PC-9 (cell line): ENCODE results near the gene LZTS2. TPM values are rescaled to one million over a fixed set of nuclear protein-coding genes. Genes with fewer than 3 reads are reported as not detected.

Experiments
- BruUV-seq: library from RNA; stranded (reverse); fragments of 400-500 nt; replicated peaks from 2 replicates; lab custom pipeline; 2021; lab: Mats Ljungman, UMichigan
- CTCF ChIA-PET: fragments of 300-600 bp; sonication (Branson Sonifier 250); formaldehyde crosslinking; loops from one replicate; lab custom pipeline; 2022; ENCODE audit warnings: antibody characterized with exemption; lab: Charles Lee
- POLR2A ChIA-PET: fragments of 300-600 bp; sonication (Branson Sonifier 250); formaldehyde crosslinking; loops from one replicate; lab custom pipeline; 2022; ENCODE audit warnings: antibody characterized with exemption; ENCODE audit not compliant: unreplicated experiment; lab: Charles Lee
- DNase-seq, 2 experiments: peaks; one replicate each; pipeline versions ENCODE4 v3.0.0 to v3.0.0-alpha.2; 2015 to 2022; ENCODE audit warnings: mixed read lengths in 1 of 2
- H2AFZ ChIP-seq: fragments of 200-600 bp; sonication (generic); 2 replicates; pipeline ENCODE4 v1.8.1; 2017; ENCODE audit warnings: antibody characterized with exemption
- H3F3A ChIP-seq: fragments of 200-600 bp; sonication (generic); 2 replicates; pipeline ENCODE4 v1.8.1; 2017; ENCODE audit warnings: antibody characterized with exemption, mild to moderate bottlenecking, low read depth; ENCODE audit not compliant: insufficient read depth
- H3K27ac ChIP-seq: fragments of 200-600 bp; sonication (generic); 2 replicates; pipeline ENCODE4 v1.6.1; 2016; ENCODE audit warnings: mixed run types
- H3K27me3 ChIP-seq: fragments of 200-600 bp; sonication (generic); 2 replicates; pipeline ENCODE4 v1.6.1; 2016; ENCODE audit warnings: low read depth, mixed run types; ENCODE audit not compliant: insufficient read depth
- H3K36me3 ChIP-seq: fragments of 200-600 bp; sonication (generic); 2 replicates; pipeline ENCODE4 v1.6.1; 2016; ENCODE audit warnings: low read depth, mixed run types
- H3K4me1 ChIP-seq: fragments of 200-600 bp; sonication (generic); replicated peaks from 2 replicates; pipeline ENCODE4 v1.6.1; 2016; ENCODE audit warnings: mixed run types; ENCODE audit not compliant: insufficient read depth
- H3K4me2 ChIP-seq: fragments of 200-600 bp; sonication (generic); 2 replicates; pipeline ENCODE4 v1.6.1; 2017; ENCODE audit warnings: mixed run types
- H3K4me3 ChIP-seq: fragments of 200-600 bp; sonication (generic); 2 replicates; pipeline ENCODE4 v1.6.1; 2016; ENCODE audit warnings: mixed run types
- H3K79me2 ChIP-seq: fragments of 200-600 bp; sonication (generic); 2 replicates; pipeline ENCODE4 v1.6.1; 2017; ENCODE audit warnings: low read depth, mixed run types
- H3K9me2 ChIP-seq: fragments of 200-600 bp; sonication (generic); 2 replicates; pipeline ENCODE4 v1.8.1; 2017; ENCODE audit warnings: mild to moderate bottlenecking; ENCODE audit not compliant: insufficient read depth
- H3K9me3 ChIP-seq: fragments of 200-600 bp; sonication (generic); 2 replicates; pipeline ENCODE4 v1.8.1; 2016; ENCODE audit warnings: low read depth; ENCODE audit not compliant: insufficient read depth
- H4K20me1 ChIP-seq: fragments of 200-600 bp; sonication (generic); 2 replicates; pipeline ENCODE4 v1.8.1; 2017; ENCODE audit not compliant: insufficient read depth
- EZH2 ChIP-seq: fragments of 200-600 bp; sonication (generic); IDR thresholded peaks from 2 replicates; pipeline ENCODE4 v1.8.0; 2017; ENCODE audit warnings: antibody characterized with exemption, low read depth
- intact Hi-C: fragments of 100-400 bp; cut with micrococcal nuclease; formaldehyde crosslinking; loops from one replicate; pipeline ENCODE4 v1.10.0; 2022; ENCODE audit not compliant: unreplicated experiment
- total RNA-seq: library from RNA; stranded (reverse); gene quantifications from 2 replicates; pipeline ENCODE4 v1.2.3, GENCODE V29; 2021
- TF ChIP-seq, protein P1 (sequence below): fragments of 200-600 bp; sonication (generic); conservative IDR thresholded peaks from 2 replicates; pipeline ENCODE4 v1.6.1; 2017; ENCODE audit warnings: mixed run types, antibody characterized with exemption, mild to moderate bottlenecking, moderate library complexity

The LZTS2 gene
- total RNA-seq, 1 experiment from 2014 or later: 32.5 TPM

DNA sequence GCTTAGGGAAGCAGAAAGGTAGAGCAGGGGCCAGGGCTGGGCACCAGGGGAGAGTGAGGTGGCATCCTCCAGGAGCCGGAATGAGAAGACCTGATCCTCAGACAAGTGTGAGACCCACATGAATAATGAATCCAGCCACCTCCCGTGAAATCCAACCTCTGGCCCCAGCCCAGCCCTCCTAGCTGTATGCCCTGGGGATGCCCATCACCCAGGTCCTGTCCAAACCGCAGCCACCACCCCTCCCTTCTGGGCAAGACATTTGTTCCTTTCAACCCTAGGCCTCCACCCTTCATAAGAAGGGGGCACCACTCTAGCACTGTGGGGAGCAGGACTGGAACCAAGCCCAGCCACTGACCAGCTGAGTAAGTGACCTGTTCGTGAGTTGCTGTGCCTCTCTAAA is 21.6 kb downstream of the LZTS2 start:
- no peaks in the 10 kb centered on the region for H3K9me3 ChIP-seq
- H3K9me2 ChIP-seq: no peaks in the 10 kb centered on the region
- H3K4me2 ChIP-seq: no peak overlapping the region
- H3F3A ChIP-seq: no peaks in the 10 kb centered on the region
- H3K4me1 ChIP-seq: no peaks in the 10 kb centered on the region
- no peak overlapping the region for H3K4me3 ChIP-seq
- H4K20me1 ChIP-seq: no peaks in the 10 kb centered on the region
- no peaks in the 10 kb centered on the region for H3K27me3 ChIP-seq
- ChIA-PET POLR2A (no interaction called here), CTCF (no interaction called here)
- intact Hi-C loops: no loop called here
- no TSS peak for BruUV-seq
- TF ChIP-seq EZH2: no peak
- DNase-seq: no peak
- no peaks in the 10 kb centered on the region for H3K79me2 ChIP-seq
- H3K27ac ChIP-seq: no peak overlapping the region
- H2AFZ ChIP-seq: no peak overlapping the region
- no peaks in the 10 kb centered on the region for H3K36me3 ChIP-seq

DNA sequence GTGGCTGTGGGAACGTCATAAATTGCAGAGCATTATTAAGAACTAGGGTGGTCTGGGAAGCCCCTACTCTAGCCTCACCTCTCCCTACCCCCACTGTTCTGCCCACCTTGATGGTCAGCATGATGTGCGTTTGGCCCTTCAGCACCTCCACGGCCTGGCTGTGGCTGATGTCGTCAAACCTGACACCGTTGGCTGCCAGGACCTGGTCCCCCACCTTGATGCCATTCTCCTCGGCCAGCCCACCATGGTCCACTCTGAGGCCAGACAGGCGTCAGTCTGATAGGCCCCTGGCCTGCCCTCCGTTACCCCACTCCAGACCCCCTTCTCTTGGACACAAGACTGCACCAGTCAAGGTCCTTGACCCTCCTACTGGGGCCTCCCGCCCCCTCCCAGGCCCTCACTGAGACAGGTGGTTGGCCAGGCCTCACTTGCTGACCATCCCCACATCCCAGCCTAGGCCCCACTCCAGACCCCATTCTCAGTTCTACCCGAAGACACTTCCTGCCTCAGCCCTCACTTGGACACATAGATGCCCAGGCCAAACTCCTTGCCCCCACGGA is 22.2 kb downstream of the LZTS2 start:
- BruUV-seq: no TSS peak
- CTCF ChIA-PET: no interaction called here
- Histone ChIP-seq H2AFZ (no peak overlapping the region), H3K27me3 (no peaks in the 10 kb centered on the region), H4K20me1 (no peaks in the 10 kb centered on the region), H3K79me2 (no peaks in the 10 kb centered on the region), H3K4me3 (no peak overlapping the region), H3F3A (no peaks in the 10 kb centered on the region), H3K4me1 (no peaks in the 10 kb centered on the region), H3K36me3 (no peaks in the 10 kb centered on the region), H3K9me3 (no peaks in the 10 kb centered on the region), H3K9me2 (no peaks in the 10 kb centered on the region), H3K4me2 (no peak overlapping the region), H3K27ac (no peak overlapping the region)
- POLR2A ChIA-PET: no interaction called here
- TF ChIP-seq EZH2: no peak
- TF ChIP-seq, protein P1, sequence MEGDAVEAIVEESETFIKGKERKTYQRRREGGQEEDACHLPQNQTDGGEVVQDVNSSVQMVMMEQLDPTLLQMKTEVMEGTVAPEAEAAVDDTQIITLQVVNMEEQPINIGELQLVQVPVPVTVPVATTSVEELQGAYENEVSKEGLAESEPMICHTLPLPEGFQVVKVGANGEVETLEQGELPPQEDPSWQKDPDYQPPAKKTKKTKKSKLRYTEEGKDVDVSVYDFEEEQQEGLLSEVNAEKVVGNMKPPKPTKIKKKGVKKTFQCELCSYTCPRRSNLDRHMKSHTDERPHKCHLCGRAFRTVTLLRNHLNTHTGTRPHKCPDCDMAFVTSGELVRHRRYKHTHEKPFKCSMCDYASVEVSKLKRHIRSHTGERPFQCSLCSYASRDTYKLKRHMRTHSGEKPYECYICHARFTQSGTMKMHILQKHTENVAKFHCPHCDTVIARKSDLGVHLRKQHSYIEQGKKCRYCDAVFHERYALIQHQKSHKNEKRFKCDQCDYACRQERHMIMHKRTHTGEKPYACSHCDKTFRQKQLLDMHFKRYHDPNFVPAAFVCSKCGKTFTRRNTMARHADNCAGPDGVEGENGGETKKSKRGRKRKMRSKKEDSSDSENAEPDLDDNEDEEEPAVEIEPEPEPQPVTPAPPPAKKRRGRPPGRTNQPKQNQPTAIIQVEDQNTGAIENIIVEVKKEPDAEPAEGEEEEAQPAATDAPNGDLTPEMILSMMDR: no peak
- intact Hi-C loops: no loop called here
- DNase-seq: no peak

DNA sequence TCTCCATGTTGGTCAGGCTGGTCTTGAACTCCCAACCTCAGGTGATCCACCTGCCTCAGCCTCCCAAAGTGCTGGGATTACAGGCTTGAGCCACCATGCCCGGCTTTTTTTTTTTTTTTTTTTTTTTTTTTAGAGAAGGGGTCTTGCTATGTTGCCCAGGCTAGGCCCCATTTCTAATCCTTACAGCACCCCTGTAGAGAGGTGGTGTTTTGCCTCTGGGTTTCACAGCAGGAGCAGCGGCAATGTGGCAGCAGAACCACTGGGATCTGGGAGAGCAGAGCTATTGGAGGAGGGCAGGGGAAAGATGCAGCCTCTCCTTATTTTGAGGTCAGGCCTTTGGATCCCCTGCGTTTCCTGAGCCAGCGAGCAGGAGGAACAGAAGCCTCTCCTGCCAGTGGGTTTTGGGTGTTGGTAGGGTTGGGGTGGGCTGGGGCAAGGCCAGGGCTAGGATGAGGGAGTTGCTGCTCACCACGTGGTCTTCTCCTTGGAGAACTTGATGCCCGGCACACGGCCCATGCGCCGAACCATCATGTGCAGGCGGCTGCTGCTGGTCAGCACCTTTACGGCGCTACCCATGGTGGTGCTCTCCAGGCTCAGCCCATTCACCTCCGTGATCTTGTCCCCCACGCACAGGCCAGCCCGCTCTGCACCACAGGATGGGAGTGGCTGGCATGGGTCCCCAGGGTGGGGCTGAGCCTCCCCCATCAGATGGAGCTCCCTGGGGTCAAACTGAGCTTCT is 23.5 kb downstream of the LZTS2 start:
- TF ChIP-seq, protein P1: no peak
- TF ChIP-seq EZH2: no peak
- no peaks in the 10 kb centered on the region for H3K9me3 ChIP-seq
- no peaks in the 10 kb centered on the region for H3K4me1 ChIP-seq
- no peak overlapping the region for H3K4me3 ChIP-seq
- CTCF ChIA-PET: no interaction called here
- no peak overlapping the region for H2AFZ ChIP-seq
- DNase-seq: no peak
- intact Hi-C loops: no loop called here
- no peaks in the 10 kb centered on the region for H4K20me1 ChIP-seq
- no peaks in the 10 kb centered on the region for H3F3A ChIP-seq
- no peaks in the 10 kb centered on the region for H3K36me3 ChIP-seq
- H3K79me2 ChIP-seq: no peaks in the 10 kb centered on the region
- no peaks in the 10 kb centered on the region for H3K9me2 ChIP-seq
- H3K4me2 ChIP-seq: no peak overlapping the region
- no peaks in the 10 kb centered on the region for H3K27me3 ChIP-seq
- POLR2A ChIA-PET: no interaction called here
- no TSS peak for BruUV-seq
- H3K27ac ChIP-seq: no peak overlapping the region
